ENCODE data around the gene HEG1.

HEG1 gene

DNA sequence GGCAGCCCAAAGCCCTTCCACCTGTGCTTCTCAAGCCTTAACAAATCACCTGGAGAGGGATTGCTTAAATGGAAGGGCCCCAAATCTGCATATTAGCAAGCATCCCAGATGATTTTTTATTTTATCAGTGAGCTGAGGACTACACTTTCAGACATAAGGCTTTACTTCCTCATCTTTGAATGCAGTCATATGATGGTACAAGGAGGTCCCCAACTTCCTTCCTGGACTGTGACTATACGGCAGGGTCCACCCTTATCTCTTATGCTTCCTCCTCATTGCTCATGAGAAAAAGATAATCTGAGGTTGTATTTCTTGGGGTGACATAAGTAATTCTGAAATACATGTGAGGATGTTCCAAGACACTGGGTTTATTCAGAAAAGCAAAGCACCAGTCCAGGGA, 13.7 kb upstream of the HEG1 start:
- H3K9ac ChIP-seq, result no peak overlapping the region
- no peak overlapping the region for H3K27ac ChIP-seq
- no peaks in the 10 kb centered on the region for H3K4me1 ChIP-seq (ENCODE audit: low read depth, poor library complexity, severe bottlenecking)
- TF ChIP-seq, protein P1, sequence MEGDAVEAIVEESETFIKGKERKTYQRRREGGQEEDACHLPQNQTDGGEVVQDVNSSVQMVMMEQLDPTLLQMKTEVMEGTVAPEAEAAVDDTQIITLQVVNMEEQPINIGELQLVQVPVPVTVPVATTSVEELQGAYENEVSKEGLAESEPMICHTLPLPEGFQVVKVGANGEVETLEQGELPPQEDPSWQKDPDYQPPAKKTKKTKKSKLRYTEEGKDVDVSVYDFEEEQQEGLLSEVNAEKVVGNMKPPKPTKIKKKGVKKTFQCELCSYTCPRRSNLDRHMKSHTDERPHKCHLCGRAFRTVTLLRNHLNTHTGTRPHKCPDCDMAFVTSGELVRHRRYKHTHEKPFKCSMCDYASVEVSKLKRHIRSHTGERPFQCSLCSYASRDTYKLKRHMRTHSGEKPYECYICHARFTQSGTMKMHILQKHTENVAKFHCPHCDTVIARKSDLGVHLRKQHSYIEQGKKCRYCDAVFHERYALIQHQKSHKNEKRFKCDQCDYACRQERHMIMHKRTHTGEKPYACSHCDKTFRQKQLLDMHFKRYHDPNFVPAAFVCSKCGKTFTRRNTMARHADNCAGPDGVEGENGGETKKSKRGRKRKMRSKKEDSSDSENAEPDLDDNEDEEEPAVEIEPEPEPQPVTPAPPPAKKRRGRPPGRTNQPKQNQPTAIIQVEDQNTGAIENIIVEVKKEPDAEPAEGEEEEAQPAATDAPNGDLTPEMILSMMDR (conservative IDR thresholded peaks at IDR 0.05; ENCODE audit: low read depth, low read length), result no peak
- no peaks in the 10 kb centered on the region for H4K20me1 ChIP-seq (ENCODE audit: insufficient read depth)
- H3K4me2 ChIP-seq, result no peak overlapping the region
- H2AFZ ChIP-seq (ENCODE audit: low read depth), result no peak overlapping the region
- H3K36me3 ChIP-seq (ENCODE audit: insufficient read depth), result no peaks in the 10 kb centered on the region
- H3K4me3 ChIP-seq (IDR thresholded peaks at IDR 0.05; ENCODE audit: insufficient read depth, low read depth, low read length), result no peak overlapping the region
- H3K27me3 ChIP-seq (ENCODE audit: insufficient read depth, low read depth), result no peaks in the 10 kb centered on the region
- H3K79me2 ChIP-seq (ENCODE audit: insufficient read depth, low read depth), result no peaks in the 10 kb centered on the region

DNA sequence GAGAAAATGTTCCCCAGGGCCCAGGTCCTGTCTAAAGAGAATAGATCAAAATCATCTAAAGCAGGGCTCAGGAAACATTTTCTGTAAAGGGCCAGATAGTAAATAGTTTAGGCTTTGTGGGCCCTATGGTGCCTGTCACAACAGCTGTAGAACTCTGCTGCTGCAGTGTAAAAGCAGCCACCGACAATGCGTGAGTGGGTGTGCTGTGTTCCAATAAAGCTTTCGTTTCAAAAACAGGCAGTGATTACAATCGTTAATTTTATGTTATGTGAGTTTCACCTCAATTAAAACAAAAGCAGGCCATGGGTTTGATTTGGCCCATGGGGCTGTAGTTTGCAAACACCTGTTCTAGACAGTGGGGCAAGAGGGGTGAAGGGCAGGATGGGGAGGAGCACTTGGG, 12.5 kb upstream of the HEG1 start:
- Histone ChIP-seq H3K27ac (no peak overlapping the region), H3K36me3 (ENCODE audit: insufficient read depth) (no peaks in the 10 kb centered on the region), H3K4me3 (IDR thresholded peaks at IDR 0.05; ENCODE audit: insufficient read depth, low read depth, low read length) (no peak overlapping the region), H3K9ac (no peak overlapping the region), H4K20me1 (ENCODE audit: insufficient read depth) (no peaks in the 10 kb centered on the region), H3K4me1 (ENCODE audit: low read depth, poor library complexity, severe bottlenecking) (no peaks in the 10 kb centered on the region), H3K27me3 (ENCODE audit: insufficient read depth, low read depth) (no peaks in the 10 kb centered on the region; the same call in 1 of the 2 replicates), H3K79me2 (ENCODE audit: insufficient read depth, low read depth) (no peaks in the 10 kb centered on the region), H3K4me2 (no peak overlapping the region), H2AFZ (ENCODE audit: low read depth) (no peak overlapping the region)
- TF ChIP-seq, protein P1 (conservative IDR thresholded peaks at IDR 0.05; ENCODE audit: low read depth, low read length), result no peak

DNA sequence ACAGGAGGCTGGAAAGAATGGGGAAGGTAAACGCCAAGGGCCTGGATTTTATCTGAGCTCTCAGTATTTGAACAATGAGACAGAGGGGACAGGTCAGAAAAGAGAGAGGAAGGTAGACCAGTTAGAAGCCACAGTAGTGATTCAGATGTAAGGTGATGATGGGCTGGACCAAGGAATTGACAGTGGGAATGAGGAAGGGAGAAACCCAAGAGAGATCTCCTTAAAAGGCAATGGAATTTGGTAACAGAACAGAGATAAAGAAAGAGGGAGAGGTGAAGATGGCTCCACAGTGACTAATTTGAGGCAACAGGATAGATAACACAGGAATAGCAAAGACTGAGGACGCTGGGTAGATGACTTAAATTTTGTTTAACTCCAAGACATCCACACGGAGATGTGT, 11.4 kb upstream of the HEG1 start:
- no peak overlapping the region for H3K27ac ChIP-seq
- H2AFZ ChIP-seq (ENCODE audit: low read depth), result no peak overlapping the region
- no peaks in the 10 kb centered on the region for H3K79me2 ChIP-seq (ENCODE audit: insufficient read depth, low read depth)
- no peak overlapping the region for H3K9ac ChIP-seq
- no peak overlapping the region for H3K4me2 ChIP-seq
- no peaks in the 10 kb centered on the region for H4K20me1 ChIP-seq (ENCODE audit: insufficient read depth)
- TF ChIP-seq, protein P1 (conservative IDR thresholded peaks at IDR 0.05; ENCODE audit: low read depth, low read length), result no peak
- H3K4me3 ChIP-seq (IDR thresholded peaks at IDR 0.05; ENCODE audit: insufficient read depth, low read depth, low read length), result no peak overlapping the region
- H3K4me1 ChIP-seq (ENCODE audit: low read depth, poor library complexity, severe bottlenecking), result no peaks in the 10 kb centered on the region
- H3K27me3 ChIP-seq (ENCODE audit: insufficient read depth, low read depth), result no peaks in the 10 kb centered on the region; the same call in 1 of the 2 replicates
- no peaks in the 10 kb centered on the region for H3K36me3 ChIP-seq (ENCODE audit: insufficient read depth)

DNA sequence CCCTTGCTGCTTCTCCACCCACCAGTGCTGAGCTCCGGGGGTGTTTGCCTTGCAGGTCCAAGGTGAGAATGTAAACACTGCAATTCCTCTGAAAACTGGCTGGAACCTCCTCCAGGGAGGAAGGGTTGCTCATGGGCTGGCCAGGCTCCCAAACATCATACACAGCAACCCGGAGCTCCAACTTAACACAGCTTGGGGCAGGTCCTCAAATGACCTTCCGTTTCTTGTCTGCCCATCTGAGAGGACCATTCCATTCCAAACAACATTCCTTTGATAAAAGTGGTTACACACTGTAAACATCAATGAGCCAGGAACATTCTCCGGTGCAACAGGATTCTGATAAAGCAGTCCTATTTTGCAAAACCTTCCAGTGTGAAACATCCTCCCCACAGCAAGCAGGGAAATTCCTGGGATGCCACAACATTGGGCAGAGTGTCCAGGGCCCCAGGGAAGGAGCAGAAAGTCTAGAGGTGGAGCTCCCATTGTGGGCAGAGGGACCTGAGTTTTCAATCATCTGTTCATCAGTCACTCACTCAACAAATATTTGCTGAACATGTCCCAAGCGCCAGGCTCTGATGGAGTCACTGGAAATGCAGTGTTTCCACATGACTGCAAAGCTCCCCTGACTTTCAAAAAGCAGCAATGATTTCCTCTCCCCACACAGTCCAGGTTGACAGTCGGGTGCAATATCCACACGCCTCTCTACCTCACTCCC, 7.3 kb upstream of the HEG1 start:
- peaks cover 7% of the 10 kb centered on the region for H3K4me1 ChIP-seq (ENCODE audit: low read depth, poor library complexity, severe bottlenecking)
- H3K27ac ChIP-seq, result no peak overlapping the region
- TF ChIP-seq, protein P1 (conservative IDR thresholded peaks at IDR 0.05; ENCODE audit: low read depth, low read length), result no peak
- no peak overlapping the region for H2AFZ ChIP-seq (ENCODE audit: low read depth)
- no peak overlapping the region for H3K4me3 ChIP-seq (IDR thresholded peaks at IDR 0.05; ENCODE audit: insufficient read depth, low read depth, low read length)
- H3K27me3 ChIP-seq (ENCODE audit: insufficient read depth, low read depth), result no peaks in the 10 kb centered on the region; the same call in 1 of the 2 replicates
- no peaks in the 10 kb centered on the region for H4K20me1 ChIP-seq (ENCODE audit: insufficient read depth)
- no peak overlapping the region for H3K9ac ChIP-seq
- H3K36me3 ChIP-seq (ENCODE audit: insufficient read depth), result no peaks in the 10 kb centered on the region
- H3K4me2 ChIP-seq, result no peak overlapping the region
- no peaks in the 10 kb centered on the region for H3K79me2 ChIP-seq (ENCODE audit: insufficient read depth, low read depth)

All from KMS-11 (cell line).